GM12878 (cell line): ENCODE results near the gene SLC51A. TPM values are rescaled to one million over a fixed set of nuclear protein-coding genes. Genes with fewer than 3 reads are reported as not detected.

Source experiments
- ASH2L ChIP-seq: fragments of 300-600, 200-600 bp; sonication (generic); IDR thresholded peaks from 2 replicates; pipeline ENCODE4 v1.6.1; 2017; ENCODE audit warnings: low read depth, mild to moderate bottlenecking, borderline replicate concordance
- CBFB ChIP-seq: IDR thresholded peaks from 2 replicates; pipeline ENCODE4 v1.6.1; 2016; ENCODE audit warnings: antibody characterized with exemption, low read depth
- CEBPZ ChIP-seq: fragments of 150-350 bp; IDR thresholded peaks from 2 replicates; pipeline ENCODE4 v1.6.1; 2016; ENCODE audit warnings: low read depth, low read length
- CHD4 ChIP-seq: fragments of 200-600 bp; sonication (generic); IDR thresholded peaks from 2 replicates; pipeline ENCODE4 v1.6.1; 2016; ENCODE audit warnings: mild to moderate bottlenecking
- EGR1 ChIP-seq, 2 experiments: IDR thresholded peaks; 1 replicate in 1 of 2; 2 replicates in 1 of 2; pipeline ENCODE4 v1.6.1; 2011 to 2012; ENCODE audit warnings: low read depth in 2 of 2, low read length in 2 of 2, borderline replicate concordance in 1 of 2, mild to moderate bottlenecking in 1 of 2, moderate library complexity in 1 of 2
- HDAC2 ChIP-seq: fragments of 200-600 bp; sonication (generic); IDR thresholded peaks from 2 replicates; pipeline ENCODE4 v1.6.1; 2017
- HDGF ChIP-seq: fragments of 450-650 bp; IDR thresholded peaks from 2 replicates; pipeline ENCODE4 v1.6.1; 2016; ENCODE audit warnings: antibody characterized with exemption
- JUNB ChIP-seq: IDR thresholded peaks from 2 replicates; pipeline ENCODE4 v1.6.1; 2016; ENCODE audit warnings: antibody characterized with exemption, mild to moderate bottlenecking
- LARP7 ChIP-seq: fragments of 450-650 bp; IDR thresholded peaks from 2 replicates; pipeline ENCODE4 v1.6.1; 2017; ENCODE audit warnings: mild to moderate bottlenecking
- MTA3 ChIP-seq: IDR thresholded peaks from 2 replicates; pipeline ENCODE4 v1.6.1; 2012; ENCODE audit warnings: low read length, inconsistent platforms, borderline replicate concordance
- MXI1 ChIP-seq: fragments of 150-350 bp; IDR thresholded peaks from 2 replicates; pipeline ENCODE4 v1.6.1; 2011; ENCODE audit warnings: low read depth, mild to moderate bottlenecking, inconsistent platforms, low read length, improper control_type of control experiment
- NFIC ChIP-seq: IDR thresholded peaks from 2 replicates; pipeline ENCODE4 v1.6.1; 2012; ENCODE audit warnings: low read depth, mild to moderate bottlenecking, inconsistent platforms, low read length, moderate library complexity
- PML ChIP-seq: IDR thresholded peaks from 2 replicates; pipeline ENCODE4 v1.6.1; 2012; ENCODE audit warnings: low read length, inconsistent platforms
- RUNX3 ChIP-seq: IDR thresholded peaks from 2 replicates; pipeline ENCODE4 v1.6.1; 2012; ENCODE audit warnings: low read length, inconsistent platforms
- TCF3 ChIP-seq: IDR thresholded peaks from 2 replicates; pipeline ENCODE4 v1.6.1; 2012; ENCODE audit warnings: low read depth, mild to moderate bottlenecking, low read length, borderline replicate concordance; ENCODE audit not compliant: insufficient read depth
- TCF7 ChIP-seq: IDR thresholded peaks from 2 replicates; pipeline ENCODE4 v1.6.1; 2014; ENCODE audit warnings: antibody characterized with exemption, borderline replicate concordance
- ZNF687 ChIP-seq: fragments of 450-650 bp; IDR thresholded peaks from 2 replicates; pipeline ENCODE4 v1.6.1; 2017; ENCODE audit warnings: mild to moderate bottlenecking, moderate library complexity
- polyA plus RNA-seq, 11 experiments: library from polyadenylated mRNA; depleted of rRNA in 4 of 11; unstranded in 6 of 11; stranded (reverse) in 5 of 11; fragments of >200 nt; fragmentation: Nextera tagmentation in 4 of 11; fragmentation: Illumina TruSeq in 1 of 11; extraction: Ambion mirVana in 4 of 11; extraction: Trizol in 1 of 11; gene quantifications; 1 replicate in 1 of 11; 2 replicates in 10 of 11; pipeline versions ENCODE4 v1.2.1 to v1.2.3, GENCODE V29; 2011 to 2016; ENCODE audit warnings: inconsistent platforms in 2 of 11, missing spikeins in 2 of 11, low read depth in 1 of 11
- total RNA-seq, 4 experiments: library from RNA; depleted of rRNA in 3 of 4; stranded (reverse); fragments of >200 nt in 3 of 4; fragmentation: Illumina TruSeq in 1 of 4; extraction: Trizol in 1 of 4; gene quantifications; 2 replicates each; pipeline versions ENCODE4 v1.2.1 to v1.2.3, GENCODE V29; 2013 to 2021
- TF ChIP-seq, protein P1 (sequence below): IDR thresholded peaks from 2 replicates; pipeline ENCODE4 v1.6.1; 2012; ENCODE audit warnings: low read length, inconsistent platforms
- TF ChIP-seq, protein P2 (sequence below): fragments of 150-350 bp; IDR thresholded peaks from 2 replicates; pipeline ENCODE4 v1.6.1; 2014; ENCODE audit warnings: mild to moderate bottlenecking, low read depth, low read length

SLC51A gene
- total and polyA plus RNA-seq, 10 of the 15 experiments (the other 5 are each of a cell fraction or from before 2014, with no cell fraction given): 0.99 to 3.9 (median 2.2) TPM; not detected in 6

DNA sequence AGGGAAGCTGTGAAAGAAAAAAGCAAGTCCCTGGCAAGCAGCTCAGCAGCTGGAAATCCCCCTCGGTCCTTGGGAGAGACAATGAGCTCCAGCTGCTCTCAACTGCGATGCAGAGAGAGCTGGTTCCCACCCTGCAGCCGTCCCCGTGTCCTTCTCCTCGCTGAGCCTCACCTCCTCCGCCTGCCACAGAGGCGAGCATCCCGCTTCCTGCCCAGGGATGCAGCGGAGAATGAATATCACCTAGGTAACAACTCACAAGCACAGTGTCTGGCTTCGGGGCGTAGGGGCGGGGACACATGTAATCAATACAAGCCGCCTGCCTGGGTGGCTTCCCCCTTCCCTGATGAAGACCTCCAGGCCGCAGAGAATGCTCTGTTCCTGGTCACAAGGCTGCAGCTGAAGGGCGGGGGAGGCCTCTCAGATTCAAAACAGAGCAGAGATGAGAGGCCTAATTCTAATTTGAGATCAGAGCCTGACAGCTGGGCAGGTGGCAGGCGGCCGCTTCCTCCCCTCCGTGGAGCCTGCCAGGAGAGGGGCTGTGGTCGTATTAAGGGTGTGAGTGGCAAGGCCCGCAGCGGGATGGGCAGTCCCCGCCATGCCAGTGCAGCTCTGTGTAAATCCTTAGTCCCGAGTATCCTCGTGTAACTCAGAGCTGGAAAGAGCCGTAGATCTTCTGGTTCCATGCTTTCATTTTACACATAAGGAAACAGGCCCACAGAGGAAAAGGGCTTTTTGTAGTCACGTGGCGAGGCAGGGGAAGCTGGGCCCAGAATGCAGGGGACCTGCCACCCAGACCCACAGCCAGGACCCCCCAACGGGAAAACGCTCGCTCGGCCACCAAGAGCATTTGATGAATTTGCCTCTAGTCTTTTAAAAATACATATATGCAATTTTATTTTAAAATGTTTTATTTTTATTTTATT is 29.4 kb upstream of the SLC51A start (continued):
- TF ChIP-seq ZNF687 (peak; percentile 90), LARP7 (no peak), HDGF (peak; percentile 48; the same call in 1 of the 2 replicates), HDAC2 (no peak), MTA3 (peak; percentile 89; the same call in 1 of the 2 replicates), RUNX3 (0 out of 2 replicates have a peak, but pooled peaks have one; percentile 48), ASH2L (0 out of 2 replicates have a peak, but pooled peaks have one; percentile 30), EGR1 (IDR thresholded peaks at IDR 0.05; ENCODE audit: borderline replicate concordance in 1 of 2, low read depth in 2 of 2, low read length in 2 of 2) (0 out of 3 replicates have a peak, but pooled peaks of 1 of the 2 experiments have one; percentile 21), CHD4 (no peak), CEBPZ (no peak), JUNB (no peak; the same call in 1 of the 2 replicates), NFIC (peak; percentile 53; the same call in 1 of the 2 replicates), TCF3 (peak; percentile 78), CBFB (0 out of 2 replicates have a peak, but pooled peaks have one; percentile 22), PML (no peak), MXI1 (peak; percentile 63), TCF7 (no peak)
- TF ChIP-seq, protein P1, sequence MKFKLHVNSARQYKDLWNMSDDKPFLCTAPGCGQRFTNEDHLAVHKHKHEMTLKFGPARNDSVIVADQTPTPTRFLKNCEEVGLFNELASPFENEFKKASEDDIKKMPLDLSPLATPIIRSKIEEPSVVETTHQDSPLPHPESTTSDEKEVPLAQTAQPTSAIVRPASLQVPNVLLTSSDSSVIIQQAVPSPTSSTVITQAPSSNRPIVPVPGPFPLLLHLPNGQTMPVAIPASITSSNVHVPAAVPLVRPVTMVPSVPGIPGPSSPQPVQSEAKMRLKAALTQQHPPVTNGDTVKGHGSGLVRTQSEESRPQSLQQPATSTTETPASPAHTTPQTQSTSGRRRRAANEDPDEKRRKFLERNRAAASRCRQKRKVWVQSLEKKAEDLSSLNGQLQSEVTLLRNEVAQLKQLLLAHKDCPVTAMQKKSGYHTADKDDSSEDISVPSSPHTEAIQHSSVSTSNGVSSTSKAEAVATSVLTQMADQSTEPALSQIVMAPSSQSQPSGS: no peak
- TF ChIP-seq, protein P2, sequence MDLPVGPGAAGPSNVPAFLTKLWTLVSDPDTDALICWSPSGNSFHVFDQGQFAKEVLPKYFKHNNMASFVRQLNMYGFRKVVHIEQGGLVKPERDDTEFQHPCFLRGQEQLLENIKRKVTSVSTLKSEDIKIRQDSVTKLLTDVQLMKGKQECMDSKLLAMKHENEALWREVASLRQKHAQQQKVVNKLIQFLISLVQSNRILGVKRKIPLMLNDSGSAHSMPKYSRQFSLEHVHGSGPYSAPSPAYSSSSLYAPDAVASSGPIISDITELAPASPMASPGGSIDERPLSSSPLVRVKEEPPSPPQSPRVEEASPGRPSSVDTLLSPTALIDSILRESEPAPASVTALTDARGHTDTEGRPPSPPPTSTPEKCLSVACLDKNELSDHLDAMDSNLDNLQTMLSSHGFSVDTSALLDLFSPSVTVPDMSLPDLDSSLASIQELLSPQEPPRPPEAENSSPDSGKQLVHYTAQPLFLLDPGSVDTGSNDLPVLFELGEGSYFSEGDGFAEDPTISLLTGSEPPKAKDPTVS: no peak
